ENCODE results near the gene CYFIP2. TPM values are rescaled to one million over a fixed set of nuclear protein-coding genes. Genes with fewer than 3 reads are reported as not detected.

The CYFIP2 gene
- total and polyA plus RNA-seq, 2 of the 13 experiments (the other 11 are each of a cell fraction or from before 2014, with no cell fraction given), result 22.6 to 30.3 TPM

- TF ChIP-seq THYN1 (CRISPR knock-in tag; IDR thresholded peaks at IDR 0.05; ENCODE audit: borderline replicate concordance, low read depth) (no peak), ZNF331 (CRISPR knock-in tag; IDR thresholded peaks at IDR 0.05) (peak; percentile 95), ZNF431 (CRISPR knock-in tag; IDR thresholded peaks at IDR 0.05; ENCODE audit: borderline replicate concordance, low read depth) (peak; percentile 97), CCDC6 (CRISPR knock-in tag; IDR thresholded peaks at IDR 0.05) (peak; percentile 76), ARNTL (CRISPR knock-in tag; IDR thresholded peaks at IDR 0.05) (peak; percentile 99), ZBTB20 (CRISPR knock-in tag; IDR thresholded peaks at IDR 0.05; ENCODE audit: borderline replicate concordance, low read depth) (peak; percentile 95), ZNF557 (CRISPR knock-in tag; IDR thresholded peaks at IDR 0.05) (peak; percentile 26; the same call in 1 of the 2 replicates), ZMYM3 (CRISPR knock-in tag; IDR thresholded peaks at IDR 0.05) (peak; percentile 88), SATB2 (CRISPR knock-in tag; IDR thresholded peaks at IDR 0.05) (no peak), DR1 (CRISPR knock-in tag; IDR thresholded peaks at IDR 0.05) (no peak), ARID2 (CRISPR knock-in tag; IDR thresholded peaks at IDR 0.05; ENCODE audit: borderline replicate concordance) (peak; percentile 60; the same call in 1 of the 2 replicates), IRX3 (CRISPR knock-in tag; IDR thresholded peaks at IDR 0.05; ENCODE audit: borderline replicate concordance, low read depth) (peak; percentile 79; the same call in 1 of the 2 replicates), KDM5B (CRISPR knock-in tag; IDR thresholded peaks at IDR 0.05; ENCODE audit: borderline replicate concordance) (peak; percentile 37; the same call in 1 of the 2 replicates), TMF1 (CRISPR knock-in tag; IDR thresholded peaks at IDR 0.05; ENCODE audit: low read depth) (no peak), TFE3 (CRISPR knock-in tag; IDR thresholded peaks at IDR 0.05) (peak; percentile 96), TAF15 (IDR thresholded peaks at IDR 0.05; ENCODE audit: low read depth, low read length, poor library complexity, severe bottlenecking) (no peak), CCAR2 (optimal IDR thresholded peaks at IDR 0.05; ENCODE audit: low read depth, low read length) (no peak), ZNF709 (CRISPR knock-in tag; IDR thresholded peaks at IDR 0.05) (peak; percentile 85), CREM (IDR thresholded peaks at IDR 0.05) (peak; percentile 76), CREM (CRISPR knock-in tag; IDR thresholded peaks at IDR 0.05) (no peak), HNRNPK (IDR thresholded peaks at IDR 0.05; ENCODE audit: low read depth, low read length, poor library complexity, severe bottlenecking) (no peak), SKI (IDR thresholded peaks at IDR 0.05; ENCODE audit: partially characterized antibody) (peak; percentile 66), FOXO4 (CRISPR knock-in tag; conservative IDR thresholded peaks at IDR 0.05) (no peak), MIXL1 (CRISPR knock-in tag; IDR thresholded peaks at IDR 0.05) (peak; percentile 97)
- TF ChIP-seq, protein P1, sequence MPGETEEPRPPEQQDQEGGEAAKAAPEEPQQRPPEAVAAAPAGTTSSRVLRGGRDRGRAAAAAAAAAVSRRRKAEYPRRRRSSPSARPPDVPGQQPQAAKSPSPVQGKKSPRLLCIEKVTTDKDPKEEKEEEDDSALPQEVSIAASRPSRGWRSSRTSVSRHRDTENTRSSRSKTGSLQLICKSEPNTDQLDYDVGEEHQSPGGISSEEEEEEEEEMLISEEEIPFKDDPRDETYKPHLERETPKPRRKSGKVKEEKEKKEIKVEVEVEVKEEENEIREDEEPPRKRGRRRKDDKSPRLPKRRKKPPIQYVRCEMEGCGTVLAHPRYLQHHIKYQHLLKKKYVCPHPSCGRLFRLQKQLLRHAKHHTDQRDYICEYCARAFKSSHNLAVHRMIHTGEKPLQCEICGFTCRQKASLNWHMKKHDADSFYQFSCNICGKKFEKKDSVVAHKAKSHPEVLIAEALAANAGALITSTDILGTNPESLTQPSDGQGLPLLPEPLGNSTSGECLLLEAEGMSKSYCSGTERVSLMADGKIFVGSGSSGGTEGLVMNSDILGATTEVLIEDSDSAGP (CRISPR knock-in tag; IDR thresholded peaks at IDR 0.05; ENCODE audit: borderline replicate concordance), result peak; percentile 59; the same call in 1 of the 2 replicates
These were observed 25.2 kb downstream of the CYFIP2 start (continued) for GRCh38 chr5:157290981-157291711.
